Mesenteric fat pad (tissue), 1 donor: ENCODE data around the gene SP140. TPM values are rescaled to one million over a fixed set of nuclear protein-coding genes. Genes with fewer than 3 reads are reported as not detected.
"Not testable (repeated sequence)": the region's sequence is repeated elsewhere in the genome, so short reads cannot be mapped to it uniquely, and the experiment has no call there.

ENCODE experiments used
- DNase-seq: peaks from one replicate; pipeline ENCODE4 v3.0.0-alpha.2; 2020; ENCODE audit warnings: low spot score
- total RNA-seq: library from RNA; stranded (reverse); fragmentation: NEBNext Ultra II Directional; extraction: Animal tissue kit (Norgen Biotek cat#: 25700); gene quantifications from one replicate; pipeline ENCODE4 v1.2.1, GENCODE V29; 2021
- donor health status: DM: yes; HTN: yes; CAD: no.

Gene SP140
- total RNA-seq, 1 donor from 2014 or later: 2.6 TPM

- DNase-seq: no peak
These were observed 1.1 kb upstream of the SP140 start for GRCh38 chr2:230224458-230224857.

DNA sequence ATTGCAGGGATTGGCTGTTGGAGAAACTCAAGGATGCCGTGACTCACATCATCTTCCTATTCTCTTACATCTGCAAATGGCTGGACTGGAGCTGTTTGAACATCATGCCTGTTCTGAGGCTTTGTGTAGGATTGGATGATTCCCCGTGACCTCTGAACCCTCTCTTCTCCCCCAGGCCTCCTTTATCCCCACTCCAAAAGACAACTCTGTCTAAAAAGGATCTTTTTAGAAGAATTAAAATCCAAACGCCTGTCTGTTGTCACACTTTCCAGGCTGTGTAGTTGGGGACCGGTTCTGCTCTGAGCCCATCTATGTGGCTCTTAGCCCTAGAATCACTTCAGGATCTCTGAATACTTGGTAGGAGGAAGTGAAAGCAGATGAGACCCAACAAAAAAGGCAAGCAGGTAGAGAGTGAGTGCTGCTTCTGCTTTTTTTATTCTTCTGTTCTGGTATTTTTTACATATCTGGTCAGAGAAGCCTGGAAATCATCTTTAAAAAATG is 565 bp downstream of the SP140 start:
- DNase-seq: no peak

- DNase-seq: no peak
These were observed 1.7 kb downstream of the SP140 start for GRCh38 chr2:230227216-230227615.

DNA sequence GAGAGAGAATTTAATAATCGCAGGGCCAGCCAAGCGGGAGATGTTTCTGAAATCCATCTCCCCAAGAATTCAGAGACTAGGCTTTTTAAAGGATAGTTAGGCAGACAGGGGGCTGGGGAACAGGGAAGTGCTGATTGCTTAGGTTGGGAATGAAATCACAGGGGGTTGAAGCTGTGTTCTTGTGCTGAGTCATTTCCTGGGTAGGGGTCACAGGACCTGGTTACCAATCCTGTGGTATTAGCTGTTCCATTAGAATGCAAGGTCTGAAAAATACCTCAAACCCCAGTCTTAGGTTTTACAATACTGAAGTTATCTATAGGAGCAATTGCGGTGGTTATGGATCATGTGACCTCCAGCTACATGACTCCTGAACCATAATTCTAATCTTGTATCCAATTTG is 4.6 kb downstream of the SP140 start:
- DNase-seq: no peak

- no peak for DNase-seq
These were observed 5.1 kb downstream of the SP140 start for GRCh38 chr2:230230496-230231200.

- DNase-seq: no peak
These were observed 5.7 kb downstream of the SP140 start for GRCh38 chr2:230231251-230231650.

DNA sequence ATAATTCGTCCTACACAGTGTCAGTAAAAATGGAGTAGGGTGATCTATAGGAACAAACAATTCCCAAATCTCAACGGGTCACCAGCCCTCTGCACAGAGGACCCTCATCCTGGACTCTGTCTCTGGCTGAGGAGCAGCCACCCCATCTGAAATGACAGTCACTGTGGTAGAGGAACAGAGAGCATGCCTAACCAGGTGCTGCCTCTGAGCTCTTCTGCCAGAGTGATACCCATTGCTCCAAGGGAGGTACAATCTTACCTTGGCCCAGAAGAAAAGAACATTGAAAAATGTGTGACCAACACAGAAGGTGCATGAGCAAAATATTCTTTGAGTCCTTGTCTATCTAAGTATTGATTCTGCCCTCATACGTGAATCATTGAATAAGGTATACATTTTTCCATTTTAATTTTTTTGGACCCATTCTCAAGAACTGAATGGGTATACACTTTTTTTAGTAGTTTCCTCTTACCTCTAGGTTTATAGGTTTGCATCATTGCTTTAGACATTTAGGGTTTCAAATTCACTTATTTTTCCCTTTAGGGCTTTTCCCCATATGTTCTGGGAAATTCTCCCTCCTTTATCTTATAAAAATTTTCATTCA is 8.7 kb downstream of the SP140 start:
- no peak for DNase-seq

DNA sequence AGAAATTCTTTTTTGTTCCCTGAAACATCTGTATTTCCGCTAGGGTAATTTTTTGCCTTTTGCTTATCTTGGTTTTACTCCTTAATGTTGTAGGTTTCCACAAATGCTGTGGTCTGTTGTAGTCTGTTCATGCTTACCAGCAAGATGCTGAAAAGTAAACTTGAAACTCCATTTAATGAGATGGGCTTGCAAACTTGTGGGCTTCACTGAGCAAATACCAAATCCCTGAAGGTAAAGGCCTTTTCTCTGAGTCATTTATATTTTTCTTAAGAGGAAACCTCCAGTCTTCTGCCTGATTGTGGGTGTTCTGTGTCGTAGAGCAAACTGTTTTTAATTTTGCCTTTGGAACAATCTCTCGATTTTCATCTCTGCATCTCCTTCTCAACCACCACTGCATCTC is 9.3 kb downstream of the SP140 start:
- DNase-seq: no peak

DNA sequence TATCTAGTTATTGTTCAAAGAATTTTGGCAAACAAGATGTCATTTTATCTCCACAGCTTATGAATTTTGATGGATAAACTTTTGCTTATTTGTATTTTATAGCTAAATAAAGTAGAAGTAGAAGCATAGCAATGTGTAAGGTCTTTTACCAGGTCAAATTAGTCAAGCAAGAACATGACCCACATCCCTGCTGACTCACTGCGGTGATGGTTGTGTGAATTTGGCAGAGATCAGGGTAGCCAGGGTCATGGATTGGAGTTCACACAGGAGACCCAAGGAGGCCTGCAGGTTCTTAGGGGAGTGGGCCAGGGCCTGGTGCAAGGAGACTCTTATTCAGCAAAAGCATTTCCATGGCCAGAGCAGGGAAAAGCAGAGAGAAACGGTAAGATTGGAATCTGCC is 18.7 kb downstream of the SP140 start:
- no peak for DNase-seq

DNA sequence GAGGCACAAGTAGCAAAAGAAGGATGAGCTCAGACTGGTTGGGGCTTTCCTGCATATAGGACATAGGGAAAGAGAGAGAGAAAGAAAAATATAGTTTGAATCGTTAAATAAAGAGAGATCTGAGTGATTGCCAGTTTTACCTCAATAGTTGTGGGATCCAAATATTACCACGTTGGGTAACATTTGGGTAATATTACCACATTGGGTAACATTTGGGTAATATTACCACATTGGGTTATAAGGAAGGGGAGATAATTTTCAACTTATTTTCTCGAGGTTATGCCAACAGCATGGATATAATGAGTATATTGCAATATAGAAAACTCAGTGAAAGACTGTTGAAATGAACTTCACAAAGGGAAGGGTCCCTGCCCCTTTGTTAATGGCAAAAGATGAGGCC is 20.7 kb downstream of the SP140 start:
- no peak for DNase-seq

GRCh38 chr2:230250231-230250630 is 24.7 kb downstream of the SP140 start:
- DNase-seq: no peak

DNA sequence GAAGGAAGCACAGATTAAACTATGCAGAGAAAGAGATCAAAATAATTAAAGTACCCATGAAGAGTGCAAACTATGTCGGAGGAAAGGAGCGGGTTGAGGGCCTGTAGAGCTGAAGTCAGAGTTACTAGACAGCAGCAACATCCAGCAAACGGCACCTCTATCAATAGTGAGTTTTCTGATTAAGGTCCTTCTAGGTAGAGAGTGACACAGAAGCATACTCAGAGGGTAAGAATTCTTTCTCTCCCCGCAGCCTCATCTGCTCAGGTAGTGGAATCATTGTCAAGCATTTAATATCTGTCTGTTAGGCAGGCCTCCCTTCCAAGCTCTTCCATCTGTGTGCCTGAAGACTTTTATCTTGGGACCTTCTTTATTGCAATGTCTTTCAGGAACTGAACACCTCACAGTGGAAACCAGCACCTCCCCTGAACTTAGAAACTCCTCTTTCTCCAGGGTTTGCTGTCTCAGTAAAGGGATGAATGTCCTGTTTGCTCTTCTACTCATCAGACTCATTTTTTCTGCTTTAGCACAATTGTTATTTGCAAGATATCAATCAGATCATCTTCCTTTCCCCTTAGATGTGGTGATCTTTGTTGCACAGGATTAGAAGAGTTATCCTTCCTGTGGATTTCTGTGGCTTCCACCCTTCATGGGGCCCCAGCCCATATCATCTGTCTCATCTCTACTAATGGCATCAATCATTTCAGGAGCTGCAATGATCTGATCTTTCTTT is 28.8 kb downstream of the SP140 start:
- DNase-seq: no peak

GRCh38 chr2:230256733-230257332 is 31.3 kb downstream of the SP140 start:
- DNase-seq: no peak

DNA sequence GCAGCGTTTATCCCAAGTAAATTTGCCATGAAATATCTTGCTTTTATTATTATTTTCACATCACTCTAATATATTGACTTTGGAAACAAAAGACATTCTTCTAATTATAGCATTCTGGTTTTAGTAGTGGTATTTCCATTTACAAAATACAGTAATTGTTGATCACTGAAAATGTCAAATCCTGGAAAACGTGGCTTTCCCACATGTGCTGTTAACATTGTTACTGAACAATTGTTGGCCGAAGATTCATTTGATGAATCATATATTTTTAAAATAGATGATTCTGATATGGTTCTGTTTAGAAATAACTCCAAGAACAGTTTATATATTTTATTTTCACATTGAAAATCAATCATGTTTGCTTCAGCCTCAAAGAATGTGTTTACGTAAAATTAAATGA is 32.9 kb downstream of the SP140 start:
- DNase-seq: no peak

DNA sequence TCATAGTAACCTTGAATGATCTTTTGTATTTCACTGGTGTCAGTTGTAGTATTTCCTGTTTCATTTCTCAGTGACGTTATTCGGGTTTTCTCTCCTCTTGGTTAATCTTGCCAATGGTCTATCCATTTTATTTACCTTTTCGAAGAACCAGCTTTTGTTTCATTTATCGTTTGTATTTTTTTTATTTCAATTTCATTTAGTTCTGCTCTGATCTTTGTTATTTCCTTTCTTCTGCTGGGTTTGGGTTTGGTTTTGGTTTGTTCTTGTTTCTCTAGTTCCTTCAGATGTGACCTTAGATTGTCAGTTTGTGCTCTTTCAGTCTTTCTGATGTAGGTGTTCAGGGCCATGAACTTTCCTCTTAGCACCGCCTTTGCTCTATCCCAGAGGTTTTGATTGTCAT is 36.7 kb downstream of the SP140 start:
- DNase-seq: no peak

DNA sequence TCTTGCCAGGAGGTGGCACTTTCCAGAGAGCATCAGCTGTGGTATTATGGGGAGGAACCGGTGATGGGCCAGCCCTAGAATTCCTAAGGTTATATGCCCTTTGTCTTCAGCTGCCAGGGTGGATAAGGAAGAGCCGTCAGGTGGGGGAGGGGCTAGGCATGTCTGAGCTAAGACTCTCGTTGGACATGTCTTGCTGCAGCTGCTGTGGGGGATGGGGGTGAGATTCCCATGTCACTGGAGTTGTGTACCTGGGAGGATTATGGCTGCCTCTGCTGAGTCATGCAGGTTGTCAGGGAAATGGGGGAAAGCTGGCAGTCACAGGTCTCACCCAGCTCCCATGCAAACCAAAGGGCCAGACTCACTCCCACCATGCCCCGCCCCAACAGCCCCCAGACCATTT is 39.4 kb downstream of the SP140 start:
- DNase-seq: not testable (repeated sequence)

DNA sequence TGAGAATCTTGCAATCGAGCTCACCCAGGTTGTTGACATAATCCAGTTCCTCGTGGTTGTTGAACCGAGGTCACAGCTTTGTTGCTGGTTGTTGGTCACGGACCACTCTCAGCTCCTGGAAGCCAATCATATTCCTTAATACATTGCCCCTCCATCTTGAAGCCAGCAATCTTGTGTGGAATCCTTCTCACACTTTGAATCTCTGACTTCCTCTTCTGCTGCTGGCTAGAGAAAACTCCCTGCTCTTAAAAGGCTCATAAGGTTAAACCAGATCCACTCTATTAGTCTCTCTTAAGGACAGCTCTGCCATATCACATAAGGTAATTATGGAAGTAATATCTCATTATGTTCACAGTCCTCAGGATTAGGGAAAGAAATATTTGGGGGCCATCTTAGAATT is 41.1 kb downstream of the SP140 start:
- DNase-seq: no peak

- no peak for DNase-seq
These were observed 41.5 kb downstream of the SP140 start for GRCh38 chr2:230267059-230267458.

GRCh38 chr2:230267556-230267955 is 42.0 kb downstream of the SP140 start:
- DNase-seq: no peak

DNA sequence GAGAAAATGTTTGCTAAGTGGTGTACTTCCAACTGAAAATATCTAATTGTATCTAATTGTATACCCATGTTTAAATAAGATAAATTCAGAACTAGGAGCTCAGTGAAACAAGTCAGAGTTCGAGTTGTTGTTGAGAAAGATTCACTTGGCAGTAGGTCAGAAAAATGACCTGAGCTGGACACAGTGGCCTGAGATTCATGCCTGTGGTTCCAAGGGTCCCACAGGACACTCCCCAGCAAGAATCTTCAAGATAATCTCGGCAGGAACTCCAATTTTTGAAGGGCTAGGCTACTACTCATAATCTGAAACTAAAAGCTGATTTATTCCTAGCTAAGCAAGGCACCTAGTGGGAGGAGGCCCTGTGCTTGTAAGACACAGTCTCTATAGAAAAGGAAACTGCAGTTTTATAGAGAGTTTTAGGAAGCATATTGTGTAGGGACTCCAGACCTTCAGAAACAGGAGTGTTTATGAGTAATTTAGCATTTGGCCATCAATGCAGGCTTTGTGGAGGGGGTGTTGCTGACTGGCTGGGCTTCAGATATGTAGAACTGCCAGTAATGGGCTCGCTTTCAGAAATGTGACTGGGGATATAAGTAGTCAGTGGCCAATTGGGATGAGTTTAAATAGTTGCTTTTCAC is 43.2 kb downstream of the SP140 start:
- no peak for DNase-seq

GRCh38 chr2:230269715-230270114 is 44.2 kb downstream of the SP140 start:
- DNase-seq: no peak

- DNase-seq: no peak
These were observed 57.4 kb downstream of the SP140 start for GRCh38 chr2:230282936-230283335.
